B cell (primary cell): Measurements from ENCODE around the gene CHAC1.

Source experiments
- EZH2 ChIP-seq: IDR thresholded peaks from 2 replicates; pipeline ENCODE4 v1.6.1; 2012; ENCODE audit warnings: borderline replicate concordance, low read depth, mild to moderate bottlenecking, moderate library complexity, low read length; ENCODE audit not compliant: insufficient read depth, poor library complexity, severe bottlenecking
- TF ChIP-seq, protein P1 (sequence below): fragments of 200-600 bp; IDR thresholded peaks from one replicate; pipeline ENCODE4 v1.8.0; 2022; ENCODE audit warnings: antibody characterized with exemption, mild to moderate bottlenecking

DNA sequence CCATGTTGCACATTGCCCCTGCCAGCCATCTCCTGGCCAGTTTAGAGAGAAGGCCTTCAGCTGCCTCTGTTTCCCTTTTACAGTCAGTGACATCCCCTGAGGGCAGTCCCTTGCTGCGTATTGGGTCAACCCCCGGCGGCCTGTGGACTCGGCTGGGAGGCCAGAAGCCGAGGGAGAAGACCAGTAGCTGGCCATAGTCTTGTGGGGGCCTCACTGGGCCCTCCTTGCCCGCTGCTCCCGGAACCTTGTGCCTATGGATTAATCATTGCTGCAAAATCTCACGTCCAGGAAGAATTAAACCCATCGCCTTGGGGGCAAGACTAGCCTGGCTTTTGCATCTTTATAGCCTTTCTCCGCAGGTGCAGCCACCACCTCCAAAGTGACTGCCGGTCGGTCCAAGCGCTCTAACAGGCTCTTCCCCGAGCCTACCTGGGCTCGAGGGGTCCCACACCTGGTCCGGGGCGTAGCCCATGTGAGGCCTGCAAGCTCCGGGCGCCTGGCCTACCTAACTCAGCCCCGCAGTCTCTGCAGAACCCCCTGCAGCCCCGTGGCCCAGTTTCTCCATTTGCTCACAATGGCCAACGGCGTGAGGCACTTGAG lies 870 bp upstream of the CHAC1 start:
- TF ChIP-seq, protein P1, sequence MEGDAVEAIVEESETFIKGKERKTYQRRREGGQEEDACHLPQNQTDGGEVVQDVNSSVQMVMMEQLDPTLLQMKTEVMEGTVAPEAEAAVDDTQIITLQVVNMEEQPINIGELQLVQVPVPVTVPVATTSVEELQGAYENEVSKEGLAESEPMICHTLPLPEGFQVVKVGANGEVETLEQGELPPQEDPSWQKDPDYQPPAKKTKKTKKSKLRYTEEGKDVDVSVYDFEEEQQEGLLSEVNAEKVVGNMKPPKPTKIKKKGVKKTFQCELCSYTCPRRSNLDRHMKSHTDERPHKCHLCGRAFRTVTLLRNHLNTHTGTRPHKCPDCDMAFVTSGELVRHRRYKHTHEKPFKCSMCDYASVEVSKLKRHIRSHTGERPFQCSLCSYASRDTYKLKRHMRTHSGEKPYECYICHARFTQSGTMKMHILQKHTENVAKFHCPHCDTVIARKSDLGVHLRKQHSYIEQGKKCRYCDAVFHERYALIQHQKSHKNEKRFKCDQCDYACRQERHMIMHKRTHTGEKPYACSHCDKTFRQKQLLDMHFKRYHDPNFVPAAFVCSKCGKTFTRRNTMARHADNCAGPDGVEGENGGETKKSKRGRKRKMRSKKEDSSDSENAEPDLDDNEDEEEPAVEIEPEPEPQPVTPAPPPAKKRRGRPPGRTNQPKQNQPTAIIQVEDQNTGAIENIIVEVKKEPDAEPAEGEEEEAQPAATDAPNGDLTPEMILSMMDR = no peak
- TF ChIP-seq EZH2 = no peak
